ENCODE results near the gene TMEM51. TPM values are rescaled to one million over a fixed set of nuclear protein-coding genes. Genes with fewer than 3 reads are reported as not detected.

Gene TMEM51
- total RNA-seq, 1 experiment from 2014 or later: 1.7 TPM

DNA sequence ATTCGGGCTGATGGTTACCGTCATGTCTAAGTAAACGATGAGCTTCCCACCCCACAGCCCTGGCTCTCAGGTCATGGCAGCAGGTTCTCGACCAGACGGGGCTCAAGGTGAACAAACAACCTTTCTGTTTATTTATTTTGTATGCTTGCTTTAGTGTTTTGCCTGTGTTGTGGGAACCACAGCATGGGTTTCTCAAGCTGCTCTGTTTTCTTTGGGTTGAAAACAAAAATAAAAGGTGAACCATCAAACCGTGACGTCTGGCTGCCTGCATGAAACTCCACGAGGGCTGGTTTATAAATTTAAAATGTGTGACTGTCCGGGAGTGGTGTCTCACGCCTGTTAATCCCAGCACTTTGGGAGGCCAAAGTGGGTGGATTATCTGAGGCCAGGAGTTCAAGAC is 28.0 kb downstream of the TMEM51 start:
- H3K36me3 ChIP-seq (ENCODE audit: insufficient read depth, low read length, poor library complexity, severe bottlenecking): no peaks in the 10 kb centered on the region
- no peak overlapping the region for H3K4me3 ChIP-seq (ENCODE audit: low read depth, low read length, poor library complexity, severe bottlenecking)
- H3K9me3 ChIP-seq (ENCODE audit: low read depth, low read length, poor library complexity, severe bottlenecking): no peaks in the 10 kb centered on the region
- DNase-seq (ENCODE audit: low spot score): no peak
- CTCF ChIA-PET: no interaction called here
- POLR2A ChIA-PET (ENCODE audit: low non-redundant PET): no interaction called here
- no peaks in the 10 kb centered on the region for H3K27me3 ChIP-seq (replicated peaks; ENCODE audit: insufficient read depth, low read depth, low read length, poor library complexity)
- H3K4me1 ChIP-seq (ENCODE audit: insufficient read depth, low read length, poor library complexity, severe bottlenecking): no peaks in the 10 kb centered on the region
- no peak overlapping the region for H3K27ac ChIP-seq (ENCODE audit: low read depth, low read length, poor library complexity, severe bottlenecking)
- intact Hi-C loops (cut with micrococcal nuclease; ENCODE audit: unreplicated experiment): no loop called here
- BruUV-seq (replicated peaks): no TSS peak
- TF ChIP-seq, protein P1, sequence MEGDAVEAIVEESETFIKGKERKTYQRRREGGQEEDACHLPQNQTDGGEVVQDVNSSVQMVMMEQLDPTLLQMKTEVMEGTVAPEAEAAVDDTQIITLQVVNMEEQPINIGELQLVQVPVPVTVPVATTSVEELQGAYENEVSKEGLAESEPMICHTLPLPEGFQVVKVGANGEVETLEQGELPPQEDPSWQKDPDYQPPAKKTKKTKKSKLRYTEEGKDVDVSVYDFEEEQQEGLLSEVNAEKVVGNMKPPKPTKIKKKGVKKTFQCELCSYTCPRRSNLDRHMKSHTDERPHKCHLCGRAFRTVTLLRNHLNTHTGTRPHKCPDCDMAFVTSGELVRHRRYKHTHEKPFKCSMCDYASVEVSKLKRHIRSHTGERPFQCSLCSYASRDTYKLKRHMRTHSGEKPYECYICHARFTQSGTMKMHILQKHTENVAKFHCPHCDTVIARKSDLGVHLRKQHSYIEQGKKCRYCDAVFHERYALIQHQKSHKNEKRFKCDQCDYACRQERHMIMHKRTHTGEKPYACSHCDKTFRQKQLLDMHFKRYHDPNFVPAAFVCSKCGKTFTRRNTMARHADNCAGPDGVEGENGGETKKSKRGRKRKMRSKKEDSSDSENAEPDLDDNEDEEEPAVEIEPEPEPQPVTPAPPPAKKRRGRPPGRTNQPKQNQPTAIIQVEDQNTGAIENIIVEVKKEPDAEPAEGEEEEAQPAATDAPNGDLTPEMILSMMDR (conservative IDR thresholded peaks at IDR 0.05; ENCODE audit: low read depth, low read length): no peak
- no peak for TF ChIP-seq EZH2 (IDR thresholded peaks at IDR 0.05; ENCODE audit: borderline replicate concordance, low read depth, low read length, poor library complexity, severe bottlenecking)

DNA sequence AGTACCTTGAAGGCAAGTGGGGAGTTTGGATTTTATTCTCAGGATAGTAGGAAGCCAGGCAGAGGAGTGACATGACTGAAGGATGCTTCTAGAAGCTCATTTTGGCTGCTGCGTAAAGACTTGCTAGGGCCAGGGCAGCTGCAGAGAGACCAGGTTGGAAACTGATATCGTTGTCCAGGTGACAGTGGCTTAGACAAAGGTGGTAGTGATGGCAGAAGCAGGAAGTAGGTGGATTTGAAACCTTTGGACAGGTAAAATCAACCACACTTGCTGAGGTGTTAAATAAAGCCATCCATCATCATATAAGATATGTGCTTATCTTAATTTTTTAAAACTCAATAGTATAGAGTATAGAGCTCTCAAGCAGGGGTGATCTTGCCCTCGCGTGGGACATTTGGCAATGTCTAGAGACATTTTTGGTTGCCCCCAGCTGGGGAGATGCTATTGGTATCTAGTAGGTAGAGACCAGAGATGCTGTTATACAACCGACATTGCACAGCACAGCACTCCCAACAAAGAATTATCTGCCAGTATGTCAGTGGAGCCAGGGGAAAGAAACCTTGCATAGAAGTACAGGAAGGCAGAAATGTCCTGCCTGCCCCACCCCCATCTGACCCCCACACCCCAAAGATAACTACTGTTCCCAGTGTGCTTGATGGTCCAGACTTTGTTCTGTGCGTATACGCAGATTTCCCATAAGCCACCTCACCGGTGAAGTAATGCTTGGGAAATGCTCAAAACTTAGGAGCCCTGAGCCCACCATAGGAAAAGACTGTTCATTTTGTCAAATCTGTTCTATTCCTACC is 31.1 kb downstream of the TMEM51 start:
- BruUV-seq (replicated peaks): no TSS peak
- H3K36me3 ChIP-seq (ENCODE audit: insufficient read depth, low read length, poor library complexity, severe bottlenecking): no peaks in the 10 kb centered on the region
- no peaks in the 10 kb centered on the region for H3K4me1 ChIP-seq (ENCODE audit: insufficient read depth, low read length, poor library complexity, severe bottlenecking)
- no peaks in the 10 kb centered on the region for H3K9me3 ChIP-seq (ENCODE audit: low read depth, low read length, poor library complexity, severe bottlenecking)
- no peak overlapping the region for H3K4me3 ChIP-seq (ENCODE audit: low read depth, low read length, poor library complexity, severe bottlenecking)
- CTCF ChIA-PET: no interaction called here
- TF ChIP-seq, protein P1 (conservative IDR thresholded peaks at IDR 0.05; ENCODE audit: low read depth, low read length): no peak
- TF ChIP-seq EZH2 (IDR thresholded peaks at IDR 0.05; ENCODE audit: borderline replicate concordance, low read depth, low read length, poor library complexity, severe bottlenecking): no peak
- H3K27me3 ChIP-seq (replicated peaks; ENCODE audit: insufficient read depth, low read depth, low read length, poor library complexity): no peaks in the 10 kb centered on the region
- intact Hi-C loops (cut with micrococcal nuclease; ENCODE audit: unreplicated experiment): no loop called here
- POLR2A ChIA-PET (ENCODE audit: low non-redundant PET): no interaction called here
- no peak overlapping the region for H3K27ac ChIP-seq (ENCODE audit: low read depth, low read length, poor library complexity, severe bottlenecking)
- DNase-seq (ENCODE audit: low spot score): no peak

DNA sequence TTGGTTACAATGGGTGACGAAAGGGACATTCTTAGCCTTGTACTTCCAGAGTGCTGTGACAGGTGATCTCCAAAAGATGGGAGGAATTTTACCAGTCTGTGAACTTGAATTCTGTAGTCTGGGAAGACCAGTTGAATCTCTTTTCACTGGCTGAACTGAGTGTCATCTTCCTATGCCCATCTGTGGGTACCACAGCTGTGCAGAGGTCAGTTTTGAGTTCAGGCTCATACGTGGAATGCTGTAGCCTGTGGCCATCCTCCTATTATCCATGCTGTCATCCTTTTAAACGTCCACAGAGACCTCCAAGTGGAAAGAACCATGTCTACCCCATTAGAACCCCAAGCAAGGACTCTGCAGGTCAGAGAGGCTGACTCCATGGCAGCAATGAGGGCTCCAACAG is 32.1 kb downstream of the TMEM51 start:
- H3K4me1 ChIP-seq (ENCODE audit: insufficient read depth, low read length, poor library complexity, severe bottlenecking): no peaks in the 10 kb centered on the region
- DNase-seq (ENCODE audit: low spot score): no peak
- H3K9me3 ChIP-seq (ENCODE audit: low read depth, low read length, poor library complexity, severe bottlenecking): no peaks in the 10 kb centered on the region
- ChIA-PET POLR2A (ENCODE audit: low non-redundant PET) (no interaction called here), CTCF (no interaction called here)
- TF ChIP-seq EZH2 (IDR thresholded peaks at IDR 0.05; ENCODE audit: borderline replicate concordance, low read depth, low read length, poor library complexity, severe bottlenecking): no peak
- TF ChIP-seq, protein P1 (conservative IDR thresholded peaks at IDR 0.05; ENCODE audit: low read depth, low read length): no peak
- H3K4me3 ChIP-seq (ENCODE audit: low read depth, low read length, poor library complexity, severe bottlenecking): no peak overlapping the region
- BruUV-seq (replicated peaks): no TSS peak
- intact Hi-C loops (cut with micrococcal nuclease; ENCODE audit: unreplicated experiment): no loop called here
- no peak overlapping the region for H3K27ac ChIP-seq (ENCODE audit: low read depth, low read length, poor library complexity, severe bottlenecking)
- H3K36me3 ChIP-seq (ENCODE audit: insufficient read depth, low read length, poor library complexity, severe bottlenecking): no peaks in the 10 kb centered on the region
- H3K27me3 ChIP-seq (replicated peaks; ENCODE audit: insufficient read depth, low read depth, low read length, poor library complexity): no peaks in the 10 kb centered on the region
